GM23248 (cell line): Measurements from ENCODE around the gene ANKRD24. TPM values are rescaled to one million over a fixed set of nuclear protein-coding genes. Genes with fewer than 3 reads are reported as not detected.
"Not testable (repeated sequence)": the region's sequence is repeated elsewhere in the genome, so short reads cannot be mapped to it uniquely, and the experiment has no call there.

Experiments
- DNase-seq: peaks from one replicate; pipeline ENCODE4 v3.0.0-alpha.2; 2015
- H2AFZ ChIP-seq: fragments of 200-600 bp; sonication (generic); 2 replicates; pipeline ENCODE4 v1.6.1; 2016; ENCODE audit warnings: antibody characterized with exemption
- H3F3A ChIP-seq: fragments of 200-600 bp; sonication (generic); 2 replicates; pipeline ENCODE4 v1.6.1; 2016; ENCODE audit warnings: mild to moderate bottlenecking, antibody characterized with exemption, mixed run types; ENCODE audit not compliant: insufficient read depth
- H3K27ac ChIP-seq: fragments of 200-600 bp; sonication (generic); 2 replicates; pipeline ENCODE4 v1.5.1; 2016; ENCODE audit warnings: mild to moderate bottlenecking
- H3K27me3 ChIP-seq: fragments of 200-600 bp; sonication (generic); replicated peaks from 2 replicates; pipeline ENCODE4 v1.6.1; 2016; ENCODE audit warnings: mild to moderate bottlenecking; ENCODE audit not compliant: insufficient read depth
- H3K36me3 ChIP-seq: fragments of 200-600 bp; sonication (generic); 2 replicates; pipeline ENCODE4 v1.6.1; 2016; ENCODE audit warnings: low read depth, mild to moderate bottlenecking
- H3K4me1 ChIP-seq: fragments of 200-600 bp; sonication (generic); 2 replicates; pipeline ENCODE4 v1.6.1; 2016; ENCODE audit warnings: mild to moderate bottlenecking; ENCODE audit not compliant: insufficient read depth
- H3K4me2 ChIP-seq: fragments of 200-600 bp; sonication (generic); one replicate; pipeline ENCODE4 v1.6.1; 2016; ENCODE audit warnings: mild to moderate bottlenecking; ENCODE audit not compliant: unreplicated experiment
- H3K4me3 ChIP-seq: fragments of 200-600 bp; sonication (generic); 2 replicates; pipeline ENCODE4 v1.5.1; 2016; ENCODE audit warnings: mild to moderate bottlenecking
- H3K79me2 ChIP-seq: fragments of 200-600 bp; sonication (generic); 2 replicates; pipeline ENCODE4 v1.6.1; 2016; ENCODE audit warnings: mild to moderate bottlenecking; ENCODE audit not compliant: insufficient read depth
- H3K9ac ChIP-seq: fragments of 200-600 bp; sonication (generic); 2 replicates; pipeline ENCODE4 v1.6.1; 2016; ENCODE audit warnings: mild to moderate bottlenecking
- H3K9me2 ChIP-seq: fragments of 200-600 bp; sonication (generic); 2 replicates; pipeline ENCODE4 v1.6.1; 2016; ENCODE audit warnings: mixed run types, mild to moderate bottlenecking, moderate library complexity; ENCODE audit not compliant: insufficient read depth
- H3K9me3 ChIP-seq: fragments of 200-600 bp; sonication (generic); one replicate; pipeline ENCODE4 v1.6.1; 2017; ENCODE audit warnings: low read depth
- H4K20me1 ChIP-seq: fragments of 200-600 bp; sonication (generic); 2 replicates; pipeline ENCODE4 v1.6.0; 2016; ENCODE audit not compliant: insufficient read depth
- EZH2 ChIP-seq: fragments of 200-600 bp; sonication (generic); IDR thresholded peaks from 2 replicates; pipeline ENCODE4 v1.6.1; 2018; ENCODE audit warnings: antibody characterized with exemption, mild to moderate bottlenecking; ENCODE audit not compliant: insufficient read depth, poor library complexity, severe bottlenecking
- EZH2phosphoT487 ChIP-seq: fragments of 200-600 bp; sonication (generic); IDR thresholded peaks from 2 replicates; pipeline ENCODE4 v1.6.1; 2018; ENCODE audit warnings: antibody characterized with exemption, moderate library complexity, mild to moderate bottlenecking, low read depth; ENCODE audit not compliant: insufficient read depth
- WGBS, 2 experiments: methylation state at CpG; one replicate each; pipeline ENCODE4 v1.1.6; 2015 to 2017; ENCODE audit warnings: low lambda C conversion rate in 2 of 2, low coverage in 1 of 2; ENCODE audit errors: missing lambda C conversion rate in 2 of 2; 5-methylcytosine and 5-hydroxymethylcytosine counted together
- in situ Hi-C: fragments of 300-500 bp; cut with MboI; formaldehyde crosslinking; loops from 2 replicates; pipeline ENCODE4 v1.15.0; 2020
- polyA plus RNA-seq: library from polyadenylated mRNA; unstranded; fragments of >200 nt; fragmentation: Nextera tagmentation; extraction: Ambion mirVana; gene quantifications from 2 replicates; pipeline ENCODE4 v1.2.1, GENCODE V29; 2016
- total RNA-seq: library from RNA; depleted of rRNA; stranded (reverse); fragments of >200 nt; shearing (Covaris generic); gene quantifications from 2 replicates; pipeline ENCODE4 v1.2.3, GENCODE V29; 2014

Gene ANKRD24
- total and polyA plus RNA-seq, 2 experiments from 2014 or later = 0.46 to 0.54 TPM

DNA sequence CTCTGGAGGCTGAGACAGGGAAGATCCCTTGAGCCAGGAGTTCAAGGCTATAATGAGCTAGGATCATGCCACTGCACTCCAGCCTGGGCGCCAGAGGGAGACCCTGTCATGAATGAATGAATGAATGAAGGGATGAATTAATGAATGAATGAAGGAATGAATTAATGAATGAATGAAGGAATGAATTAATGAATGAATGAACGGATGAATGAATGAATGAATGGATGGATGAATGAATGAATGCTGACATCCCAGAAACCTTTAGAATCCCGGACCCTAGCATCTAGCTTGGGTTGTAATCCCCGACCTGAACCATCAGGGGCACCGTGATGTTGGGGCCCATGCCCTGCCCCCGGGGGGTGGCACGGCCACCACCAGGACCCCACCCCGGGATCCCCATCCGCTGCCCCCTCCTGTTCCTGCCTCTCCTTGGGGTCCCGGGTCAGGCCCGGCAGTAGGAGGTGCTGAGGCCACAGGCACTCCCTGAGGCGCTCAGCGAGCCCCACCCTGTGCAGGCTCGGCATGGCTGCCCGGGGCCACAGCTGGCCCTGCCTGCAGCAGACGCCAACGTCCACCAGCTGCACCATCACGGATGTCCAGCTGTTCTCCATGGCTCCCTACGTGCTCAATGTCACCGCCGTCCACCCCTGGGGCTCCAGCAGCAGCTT, 50.3 kb downstream of the ANKRD24 start:
- no peaks in the 10 kb centered on the region for H4K20me1 ChIP-seq
- DNase-seq = no peak
- TF ChIP-seq EZH2phosphoT487 (no peak), EZH2 (no peak)
- no peaks in the 10 kb centered on the region for H3K36me3 ChIP-seq
- H3K4me2 ChIP-seq = no peak overlapping the region
- no peak overlapping the region for H2AFZ ChIP-seq
- peaks cover 8% of the 10 kb centered on the region; the same call in 1 of the 2 replicates for H3K4me1 ChIP-seq
- no peaks in the 10 kb centered on the region for H3F3A ChIP-seq
- peaks cover 11% of the 10 kb centered on the region; the same call in 1 of the 2 replicates for H3K27me3 ChIP-seq
- in situ Hi-C loops = no loop called here
- H3K27ac ChIP-seq = no peak overlapping the region
- H3K79me2 ChIP-seq = no peaks in the 10 kb centered on the region
- no peaks in the 10 kb centered on the region for H3K9me2 ChIP-seq
- no peak overlapping the region for H3K9ac ChIP-seq
- WGBS, 2 experiments = 40 to 43% methylated on average over 21 of the region's 21 CpGs
- H3K9me3 ChIP-seq = no peaks in the 10 kb centered on the region
- no peak overlapping the region for H3K4me3 ChIP-seq

- Histone ChIP-seq H3K9me3 (no peaks in the 10 kb centered on the region), H3K27me3 (peaks cover 5% of the 10 kb centered on the region; the same call in 1 of the 2 replicates), H3K36me3 (no peaks in the 10 kb centered on the region), H3K9ac (no peak overlapping the region), H3F3A (no peaks in the 10 kb centered on the region), H3K9me2 (no peaks in the 10 kb centered on the region), H3K79me2 (no peaks in the 10 kb centered on the region), H4K20me1 (no peaks in the 10 kb centered on the region), H3K4me2 (no peak overlapping the region), H3K4me1 (peaks cover 8% of the 10 kb centered on the region; the same call in 1 of the 2 replicates), H3K4me3 (no peak overlapping the region), H3K27ac (no peak overlapping the region), H2AFZ (no peak overlapping the region)
- WGBS, 2 experiments = 22 to 38% methylated on average over 5 to 11 of the region's 11 CpGs
- DNase-seq = peak; percentile 22
- TF ChIP-seq EZH2phosphoT487 (no peak), EZH2 (no peak)
- in situ Hi-C loops = no loop called here
Observed at GRCh38 chr19:4233282-4233853, 50.9 kb downstream of the ANKRD24 start.

- in situ Hi-C loops = no loop called here
- Histone ChIP-seq H4K20me1 (no peaks in the 10 kb centered on the region), H3K36me3 (no peaks in the 10 kb centered on the region), H3K27me3 (no peaks in the 10 kb centered on the region), H2AFZ (no peak overlapping the region), H3K27ac (no peak overlapping the region), H3K4me2 (no peak overlapping the region), H3K9me3 (no peaks in the 10 kb centered on the region), H3K4me1 (peaks cover 3% of the 10 kb centered on the region; the same call in 1 of the 2 replicates), H3K79me2 (no peaks in the 10 kb centered on the region), H3K9ac (no peak overlapping the region), H3F3A (no peaks in the 10 kb centered on the region), H3K9me2 (no peaks in the 10 kb centered on the region), H3K4me3 (no peak overlapping the region)
- 54 to 58% methylated on average over 21 of the region's 21 CpGs for WGBS, 2 experiments
- DNase-seq = no peak
- TF ChIP-seq EZH2phosphoT487 = no peak
- TF ChIP-seq EZH2 = no peak
Observed at GRCh38 chr19:4234142-4234861, 51.8 kb downstream of the ANKRD24 start.

DNA sequence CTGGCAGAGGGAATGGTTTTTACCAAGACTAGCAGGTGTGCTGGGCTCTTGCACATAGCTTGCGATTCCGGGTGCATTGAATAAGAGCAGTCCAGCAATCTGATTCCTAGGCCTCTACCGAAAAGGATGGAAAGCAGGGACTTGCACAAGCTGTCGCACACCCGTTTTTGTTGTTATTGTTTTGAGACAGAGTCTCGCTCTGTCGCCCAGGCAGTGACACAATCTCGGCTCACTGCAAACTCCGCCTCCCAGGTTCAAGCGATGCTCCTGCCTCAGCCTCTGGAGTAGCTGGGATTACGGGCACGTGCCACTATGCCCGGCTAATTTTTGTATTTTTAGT, 52.3 kb downstream of the ANKRD24 start:
- Histone ChIP-seq H3K79me2 (no peaks in the 10 kb centered on the region), H2AFZ (no peak overlapping the region), H3F3A (no peaks in the 10 kb centered on the region), H3K27me3 (no peaks in the 10 kb centered on the region), H3K9me3 (no peaks in the 10 kb centered on the region), H3K4me1 (no peaks in the 10 kb centered on the region), H3K9ac (no peak overlapping the region), H4K20me1 (no peaks in the 10 kb centered on the region), H3K9me2 (no peaks in the 10 kb centered on the region), H3K27ac (no peak overlapping the region), H3K4me3 (no peak overlapping the region), H3K36me3 (no peaks in the 10 kb centered on the region), H3K4me2 (no peak overlapping the region)
- DNase-seq = no peak
- in situ Hi-C loops = no loop called here
- WGBS, 2 experiments = 55 to 62% methylated on average over 13 of the region's 13 CpGs
- TF ChIP-seq EZH2 (no peak), EZH2phosphoT487 (no peak)

GRCh38 chr19:4237510-4237909, 55.0 kb downstream of the ANKRD24 start:
- in situ Hi-C loops, H3K4me1 ChIP-seq, H3K27me3 ChIP-seq, H3K4me3 ChIP-seq, H2AFZ ChIP-seq, H3K9ac ChIP-seq, H3K36me3 ChIP-seq, DNase-seq, H4K20me1 ChIP-seq, H3K79me2 ChIP-seq, H3K9me3 ChIP-seq, H3K4me2 ChIP-seq, H3K27ac ChIP-seq, H3K9me2 ChIP-seq, H3F3A ChIP-seq: not testable (repeated sequence)
- WGBS, 2 experiments = 88 to 90% methylated on average over 16 of the region's 16 CpGs
